Aorta (tissue), 5 donors: Measurements from ENCODE around the gene LY6G6D. TPM values are rescaled to one million over a fixed set of nuclear protein-coding genes. Genes with fewer than 3 reads are reported as not detected.

Experiments used
- ATAC-seq: fragments of 200-7000 bp; cut with Tn5 transposase; one replicate; pipeline ENCODE4 v1.9.1; 2022; ENCODE audit warnings: moderate library complexity; ENCODE audit not compliant: low FRiP score
- DNase-seq, 2 donors: peaks; one replicate each; pipeline ENCODE4 v3.0.0-alpha.2; 2020
- H3K27ac ChIP-seq, 2 donors: one replicate each; pipeline ENCODE4 v1.5.1; 2013; ENCODE audit warnings: low read length in 2 of 2, mild to moderate bottlenecking in 2 of 2, moderate library complexity in 2 of 2, control low read depth in 1 of 2, inconsistent platforms in 1 of 2, low read depth in 1 of 2
- H3K27me3 ChIP-seq, 2 donors: one replicate each; pipeline ENCODE4 v1.6.1; 2013; ENCODE audit warnings: control low read depth in 1 of 2, low read length in 1 of 2, mild to moderate bottlenecking in 1 of 2, moderate library complexity in 1 of 2; ENCODE audit not compliant: insufficient read depth in 2 of 2, control insufficient read depth in 1 of 2
- H3K36me3 ChIP-seq, 2 donors: one replicate each; pipeline ENCODE4 v1.6.1; 2013; ENCODE audit warnings: control low read depth in 1 of 2, low read length in 1 of 2, mild to moderate bottlenecking in 1 of 2; ENCODE audit not compliant: insufficient read depth in 2 of 2, control insufficient read depth in 1 of 2
- H3K4me1 ChIP-seq, 2 donors: one replicate each; pipeline ENCODE4 v1.6.1; 2013; ENCODE audit warnings: low read length in 2 of 2, control low read depth in 1 of 2, mild to moderate bottlenecking in 1 of 2, moderate library complexity in 1 of 2; ENCODE audit not compliant: insufficient read depth in 2 of 2, control insufficient read depth in 1 of 2
- H3K4me3 ChIP-seq, 2 donors: one replicate each; pipeline ENCODE4 v1.5.1; 2013; ENCODE audit warnings: low read length in 2 of 2, control low read depth in 1 of 2, mild to moderate bottlenecking in 1 of 2
- H3K9me3 ChIP-seq: one replicate; pipeline ENCODE4 v1.6.1; 2013; ENCODE audit warnings: mild to moderate bottlenecking, low read length; ENCODE audit not compliant: control insufficient read depth
- WGBS, 2 donors: extraction: QIAGEN DNeasy Blood & Tissue Kit; methylation state at CpG; one replicate each; pipeline ENCODE4 v1.1.7; 2013; 5-methylcytosine and 5-hydroxymethylcytosine counted together
- intact Hi-C, 2 donors: fragments of 100-400 bp; cut with DNase I; formaldehyde crosslinking; loops; one replicate each; pipeline versions ENCODE4 v1.14.2 to v1.15.0; 2022
- polyA plus RNA-seq, 2 donors: library from polyadenylated mRNA; stranded (reverse); fragments of 200-250 nt; gene quantifications; one replicate each; pipeline ENCODE4 v1.2.3, GENCODE V29; 2013
- total RNA-seq, 2 donors: library from RNA; stranded (reverse); fragmentation: NEBNext Ultra II Directional; extraction: Animal tissue kit (Norgen Biotek cat#: 25700); gene quantifications; one replicate each; pipeline ENCODE4 v1.2.1, GENCODE V29; 2021
- donor health status: healthy with polysubstance abuse.
- donor health status: Bipolar disorder and iron deficiency.
- donor health status: DM: no; HTN: no; CAD: no.
- donor health status: DM: no; HTN: no; CAD: no.
- donor health status: DM: yes; HTN: yes; CAD: no.

LY6G6D gene
- total and polyA plus RNA-seq, 4 donors: not detected

GRCh38 chr6:31690231-31691077 lies 24.7 kb upstream of the LY6G6D start:
- Histone ChIP-seq H3K36me3 (peaks cover 0 to 6% of the 10 kb centered on the region in 2 donors), H3K27me3 (no peaks in the 10 kb centered on the region), H3K27ac (no peak overlapping the region), H3K4me1 (no peaks in the 10 kb centered on the region), H3K4me3 (no peak overlapping the region), H3K9me3 (no peaks in the 10 kb centered on the region)
- DNase-seq (no peak), ATAC-seq (no peak)
- 59 to 63% methylated on average over 10 of the region's 10 CpGs for WGBS, 2 donors
- intact Hi-C loops: loop anchor here in 1 of 2 donors (10.0 kb wide), 1 partner anchor 194 kb away; no protein-coding TSS in a partner anchor

- 88 to 89% methylated on average over 6 of the region's 6 CpGs for WGBS, 2 donors
- peaks cover 0 to 6% of the 10 kb centered on the region in 2 donors for H3K36me3 ChIP-seq
- DNase-seq: no peak
- no peaks in the 10 kb centered on the region for H3K27me3 ChIP-seq
- H3K4me3 ChIP-seq: no peak overlapping the region
- H3K27ac ChIP-seq: no peak overlapping the region
- H3K4me1 ChIP-seq: no peaks in the 10 kb centered on the region
- H3K9me3 ChIP-seq: no peaks in the 10 kb centered on the region
- intact Hi-C loops: loop anchor here in 1 of 2 donors (10.0 kb wide), 1 partner anchor 194 kb away; no protein-coding TSS in a partner anchor
- no peak for ATAC-seq
Observed at GRCh38 chr6:31691078-31691463, 24.1 kb upstream of the LY6G6D start.

GRCh38 chr6:31691564-31692108 lies 23.5 kb upstream of the LY6G6D start:
- Histone ChIP-seq H3K27me3 (no peaks in the 10 kb centered on the region), H3K4me1 (no peaks in the 10 kb centered on the region), H3K27ac (no peak overlapping the region), H3K9me3 (no peaks in the 10 kb centered on the region), H3K4me3 (no peak overlapping the region), H3K36me3 (peaks cover 0 to 4% of the 10 kb centered on the region in 2 donors)
- DNase-seq (no peak), ATAC-seq (no peak)
- intact Hi-C loops: loop anchor here in 1 of 2 donors (10.0 kb wide), 1 partner anchor 193 kb away; no protein-coding TSS in a partner anchor
- 91 to 93% methylated on average over 12 of the region's 12 CpGs for WGBS, 2 donors

- WGBS, 2 donors: 79% methylated on average over 4 of the region's 4 CpGs
Observed at GRCh38 chr6:31692353-31692752, 22.8 kb upstream of the LY6G6D start.

GRCh38 chr6:31692886-31693285 lies 22.3 kb upstream of the LY6G6D start:
- ATAC-seq: no peak
- intact Hi-C loops: loop anchor here in 1 of 2 donors (10.0 kb wide), 1 partner anchor 192 kb away; no protein-coding TSS in a partner anchor
- peaks cover 0 to 6% of the 10 kb centered on the region in 2 donors for H3K36me3 ChIP-seq

More at GRCh38 chr6:31692353-31692752, 22.8 kb upstream of the LY6G6D start:
- no peak for DNase-seq
- H3K9me3 ChIP-seq: no peaks in the 10 kb centered on the region
- H3K4me3 ChIP-seq: no peak overlapping the region
- H3K27me3 ChIP-seq: no peaks in the 10 kb centered on the region
- intact Hi-C loops: loop anchor here in 1 of 2 donors (10.0 kb wide), 1 partner anchor 192 kb away; no protein-coding TSS in a partner anchor
- peaks cover 0 to 6% of the 10 kb centered on the region in 2 donors for H3K36me3 ChIP-seq
- H3K27ac ChIP-seq: no peak overlapping the region
- H3K4me1 ChIP-seq: no peaks in the 10 kb centered on the region
- ATAC-seq: no peak

GRCh38 chr6:31693535-31693934 lies 21.6 kb upstream of the LY6G6D start:
- Histone ChIP-seq H3K4me3 (no peak overlapping the region), H3K27ac (no peak overlapping the region), H3K27me3 (no peaks in the 10 kb centered on the region), H3K4me1 (no peaks in the 10 kb centered on the region), H3K9me3 (no peaks in the 10 kb centered on the region), H3K36me3 (peaks cover 0 to 4% of the 10 kb centered on the region in 2 donors)
- no peak for ATAC-seq
- DNase-seq: no peak
- 86% methylated on average over 6 of the region's 6 CpGs for WGBS, 2 donors
- intact Hi-C loops: loop anchor here in 1 of 2 donors (10.0 kb wide), 1 partner anchor 191 kb away; no protein-coding TSS in a partner anchor

More at GRCh38 chr6:31692886-31693285, 22.3 kb upstream of the LY6G6D start:
- Histone ChIP-seq H3K4me3 (no peak overlapping the region), H3K9me3 (no peaks in the 10 kb centered on the region), H3K27me3 (no peaks in the 10 kb centered on the region), H3K27ac (no peak overlapping the region), H3K4me1 (no peaks in the 10 kb centered on the region)
- 83 to 84% methylated on average over 9 of the region's 9 CpGs for WGBS, 2 donors
- no peak for DNase-seq

- Histone ChIP-seq H3K27ac (no peak overlapping the region), H3K9me3 (no peaks in the 10 kb centered on the region), H3K4me3 (no peak overlapping the region), H3K4me1 (no peaks in the 10 kb centered on the region), H3K27me3 (no peaks in the 10 kb centered on the region), H3K36me3 (peaks cover 0 to 2% of the 10 kb centered on the region in 2 donors)
- DNase-seq: no peak
- WGBS, 2 donors: 33 to 35% methylated on average over 3 of the region's 3 CpGs
- intact Hi-C loops: loop anchor here in 1 of 2 donors (10.0 kb wide), 1 partner anchor 187 kb away; no protein-coding TSS in a partner anchor
- no peak for ATAC-seq
Observed at GRCh38 chr6:31697555-31697954, 17.6 kb upstream of the LY6G6D start.

- H3K36me3 ChIP-seq: peaks cover 0 to 2% of the 10 kb centered on the region in 2 donors
- no peak overlapping the region for H3K27ac ChIP-seq
- DNase-seq: no peak
- no peaks in the 10 kb centered on the region for H3K27me3 ChIP-seq
- intact Hi-C loops: no loop called here
- H3K9me3 ChIP-seq: no peaks in the 10 kb centered on the region
- WGBS, 2 donors: 87% methylated on average over 5 of the region's 5 CpGs
- H3K4me1 ChIP-seq: no peaks in the 10 kb centered on the region
- no peak for ATAC-seq
- no peak overlapping the region for H3K4me3 ChIP-seq
Observed at GRCh38 chr6:31700740-31701401, 14.3 kb upstream of the LY6G6D start.
